PC-3 (cell line): ENCODE measurements around the gene BAHD1. TPM values are rescaled to one million over a fixed set of nuclear protein-coding genes. Genes with fewer than 3 reads are reported as not detected.

Source experiments
- ATAC-seq: fragments of 200-7000 bp; cut with Tn5 transposase; 2 replicates; pipeline ENCODE4 v1.9.1; 2020; ENCODE audit warnings: mild to moderate bottlenecking, moderate library complexity
- BruUV-seq: library from RNA; stranded (reverse); fragments of 400-500 nt; replicated peaks from 2 replicates; lab custom pipeline; 2021; lab: Mats Ljungman, UMichigan
- CTCF ChIA-PET: fragments of 300-600 bp; sonication (Branson Sonifier 250); formaldehyde crosslinking; loops from one replicate; lab custom pipeline; 2022; ENCODE audit warnings: antibody characterized with exemption; lab: Charles Lee
- POLR2A ChIA-PET: fragments of 300-600 bp; sonication (Branson Sonifier 250); formaldehyde crosslinking; loops from one replicate; lab custom pipeline; 2022; ENCODE audit warnings: antibody characterized with exemption; ENCODE audit not compliant: unreplicated experiment; lab: Charles Lee
- DNase-seq: peaks from one replicate; pipeline ENCODE4 v3.0.0-alpha.2; 2015
- H2AFZ ChIP-seq: fragments of 300-600 bp; sonication (generic); 2 replicates; pipeline ENCODE4 v1.6.0; 2016; ENCODE audit warnings: antibody characterized with exemption, low read length
- H3F3A ChIP-seq: fragments of 300-600 bp; sonication (generic); one replicate; pipeline ENCODE4 v1.6.0; 2017; ENCODE audit warnings: antibody characterized with exemption, low read length, control low read depth, mild to moderate bottlenecking; ENCODE audit not compliant: unreplicated experiment
- H3K27ac ChIP-seq: fragments of 300-600 bp; sonication (generic); 2 replicates; pipeline ENCODE4 v1.5.1; 2016; ENCODE audit warnings: mild to moderate bottlenecking, low read length
- H3K27me3 ChIP-seq: fragments of 300-600 bp; sonication (generic); 2 replicates; pipeline ENCODE4 v1.6.1; 2016; ENCODE audit warnings: low read length, mixed read lengths
- H3K36me3 ChIP-seq: fragments of 300-600 bp; sonication (generic); 2 replicates; pipeline ENCODE4 v1.6.1; 2016; ENCODE audit warnings: low read depth, mixed run types, low read length, mixed read lengths
- H3K4me1 ChIP-seq: fragments of 300-600 bp; sonication (generic); 2 replicates; pipeline ENCODE4 v1.5.1; 2016; ENCODE audit warnings: low read length; ENCODE audit not compliant: insufficient read depth
- H3K4me2 ChIP-seq: fragments of 300-600 bp; sonication (generic); 2 replicates; pipeline ENCODE4 v1.6.0; 2016; ENCODE audit warnings: low read length
- H3K4me3 ChIP-seq: fragments of 300-600 bp; sonication (generic); 2 replicates; pipeline ENCODE4 v1.5.1; 2016; ENCODE audit warnings: mild to moderate bottlenecking, low read length, mixed read lengths
- H3K79me2 ChIP-seq: fragments of 300-600 bp; sonication (generic); 2 replicates; pipeline ENCODE4 v1.6.1; 2017; ENCODE audit warnings: low read length, mixed read lengths
- H3K9ac ChIP-seq: fragments of 300-600 bp; sonication (generic); 2 replicates; pipeline ENCODE4 v1.6.0; 2016; ENCODE audit warnings: mild to moderate bottlenecking, low read length
- H3K9me2 ChIP-seq: fragments of 300-600 bp; sonication (generic); replicated peaks from 2 replicates; pipeline ENCODE4 v1.6.1; 2016; ENCODE audit warnings: mixed run types, low read length, mixed read lengths
- H3K9me3 ChIP-seq: fragments of 300-600 bp; sonication (generic); 2 replicates; pipeline ENCODE4 v1.6.1; 2016; ENCODE audit warnings: low read length, mixed read lengths
- H4K20me1 ChIP-seq: fragments of 300-600 bp; sonication (generic); 2 replicates; pipeline ENCODE4 v1.6.1; 2016; ENCODE audit warnings: low read length, mixed read lengths
- CTCF ChIP-seq: fragments of 300-600 bp; sonication (generic); conservative IDR thresholded peaks from 2 replicates; pipeline ENCODE4 v1.5.1; 2017; ENCODE audit warnings: antibody characterized with exemption, low read depth, mild to moderate bottlenecking, low read length
- EZH2 ChIP-seq: fragments of 300-600 bp; sonication (generic); IDR thresholded peaks from one replicate; pipeline ENCODE4 v1.6.1; 2017; ENCODE audit warnings: antibody characterized with exemption, mild to moderate bottlenecking, low read length; ENCODE audit not compliant: unreplicated experiment
- EZH2phosphoT487 ChIP-seq: fragments of 300-600 bp; sonication (generic); IDR thresholded peaks from 2 replicates; pipeline ENCODE4 v1.6.1; 2018; ENCODE audit warnings: mild to moderate bottlenecking, antibody characterized with exemption, low read length, borderline replicate concordance
- intact Hi-C: fragments of 100-400 bp; cut with micrococcal nuclease; formaldehyde crosslinking; loops from 2 replicates; pipeline ENCODE4 v1.9.0; 2023
- total RNA-seq: library from RNA; depleted of rRNA; stranded (reverse); fragments of >200 nt; gene quantifications from 2 replicates; pipeline ENCODE4 v1.2.3, GENCODE V29; 2014

BAHD1 gene
- total RNA-seq, 1 experiment from 2014 or later, result 18.8 TPM

GRCh38 chr15:40410476-40410875, 30.3 kb upstream of the BAHD1 start:
- DNase-seq, result no peak
- no peak overlapping the region for H3K4me2 ChIP-seq
- H3K27me3 ChIP-seq, result no peaks in the 10 kb centered on the region
- H3K9me3 ChIP-seq, result no peaks in the 10 kb centered on the region
- H2AFZ ChIP-seq, result no peak overlapping the region
- no peaks in the 10 kb centered on the region for H3F3A ChIP-seq
- no peak overlapping the region for H3K4me3 ChIP-seq
- TF ChIP-seq EZH2, result no peak
- no peak for TF ChIP-seq CTCF
- TF ChIP-seq EZH2phosphoT487, result no peak
- CTCF ChIA-PET, result no interaction called here
- no TSS peak for BruUV-seq
- peaks cover 44% of the 10 kb centered on the region for H3K36me3 ChIP-seq
- intact Hi-C loops, result no loop called here
- peaks cover 33% of the 10 kb centered on the region for H3K79me2 ChIP-seq
- no peak for ATAC-seq
- no peak overlapping the region for H3K9ac ChIP-seq
- H3K4me1 ChIP-seq, result peaks cover 17% of the 10 kb centered on the region
- H3K27ac ChIP-seq, result no peak overlapping the region
- H3K9me2 ChIP-seq, result no peaks in the 10 kb centered on the region
- POLR2A ChIA-PET, result no interaction called here
- H4K20me1 ChIP-seq, result no peaks in the 10 kb centered on the region

- no peaks in the 10 kb centered on the region for H3K9me3 ChIP-seq
- no peaks in the 10 kb centered on the region for H4K20me1 ChIP-seq
- no peak overlapping the region for H2AFZ ChIP-seq
- no peaks in the 10 kb centered on the region for H3F3A ChIP-seq
- POLR2A ChIA-PET, result no interaction called here
- no peak overlapping the region for H3K4me2 ChIP-seq
- ATAC-seq, result no peak
- H3K4me1 ChIP-seq, result peaks cover 4% of the 10 kb centered on the region
- no peak overlapping the region for H3K27ac ChIP-seq
- no peaks in the 10 kb centered on the region for H3K27me3 ChIP-seq
- TF ChIP-seq EZH2phosphoT487 (no peak), EZH2 (no peak), CTCF (no peak)
- intact Hi-C loops, result no loop called here
- no TSS peak for BruUV-seq
- CTCF ChIA-PET, result no interaction called here
- no peaks in the 10 kb centered on the region for H3K9me2 ChIP-seq
- DNase-seq, result no peak
- H3K36me3 ChIP-seq, result peaks cover 51% of the 10 kb centered on the region
- peaks cover 16% of the 10 kb centered on the region for H3K79me2 ChIP-seq
- H3K4me3 ChIP-seq, result no peak overlapping the region
- H3K9ac ChIP-seq, result no peak overlapping the region
Measured at GRCh38 chr15:40412095-40412759, 28.5 kb upstream of the BAHD1 start.

GRCh38 chr15:40413036-40413435, 27.7 kb upstream of the BAHD1 start:
- H3K36me3 ChIP-seq, result peaks cover 53% of the 10 kb centered on the region
- CTCF ChIA-PET, result no interaction called here

More at GRCh38 chr15:40413036-40413435, 27.7 kb upstream of the BAHD1 start:
- no peaks in the 10 kb centered on the region for H3K9me2 ChIP-seq
- DNase-seq (no peak), ATAC-seq (no peak)
- no peak overlapping the region for H3K27ac ChIP-seq
- POLR2A ChIA-PET, result interaction anchor here (0.8 kb wide), 1 partner anchor 129 kb away, joined by 3 read pairs; no protein-coding TSS in a partner anchor
- no TSS peak for BruUV-seq
- no peaks in the 10 kb centered on the region for H3K27me3 ChIP-seq
- H3K4me2 ChIP-seq, result no peak overlapping the region
- H2AFZ ChIP-seq, result no peak overlapping the region
- no peak overlapping the region for H3K9ac ChIP-seq
- H4K20me1 ChIP-seq, result no peaks in the 10 kb centered on the region
- no peak for TF ChIP-seq EZH2
- TF ChIP-seq EZH2phosphoT487, result no peak
- no peak for TF ChIP-seq CTCF
- H3K4me1 ChIP-seq, result no peaks in the 10 kb centered on the region
- no peaks in the 10 kb centered on the region for H3F3A ChIP-seq
- no peaks in the 10 kb centered on the region for H3K9me3 ChIP-seq
- intact Hi-C loops, result no loop called here
- H3K79me2 ChIP-seq, result peaks cover 8% of the 10 kb centered on the region
- no peak overlapping the region for H3K4me3 ChIP-seq
